ENCODE results near the gene LMOD3.

LMOD3 gene

GRCh38 chr3:69090021-69090420 is 32.4 kb downstream of the LMOD3 start:
- DNase-seq, result no peak

- DNase-seq, result no peak
Measured at GRCh38 chr3:69088063-69088462, 34.3 kb downstream of the LMOD3 start.

- DNase-seq, result no peak
Measured at GRCh38 chr3:69087030-69087791, 35.2 kb downstream of the LMOD3 start.

GRCh38 chr3:69085833-69086722 is 36.3 kb downstream of the LMOD3 start:
- DNase-seq, result no peak

GRCh38 chr3:69085168-69085832 is 37.1 kb downstream of the LMOD3 start:
- DNase-seq, result no peak

- no peak for DNase-seq
Measured at GRCh38 chr3:69084326-69085167, 37.8 kb downstream of the LMOD3 start, which contains the start of gene ARL6IP5. Gene ARL6IP5 (plus strand): TSS chr3:69084937. CDS start chr3:69085048, 111 bp downstream.

GRCh38 chr3:69082805-69083204 is 39.6 kb downstream of the LMOD3 start:
- DNase-seq, result no peak

GRCh38 chr3:69082361-69082760 is 40.0 kb downstream of the LMOD3 start:
- no peak for DNase-seq

GRCh38 chr3:69081583-69082262 is 40.7 kb downstream of the LMOD3 start:
- DNase-seq, result no peak

GRCh38 chr3:69080233-69080920 is 42.0 kb downstream of the LMOD3 start, which contains the start of gene UBA3:
Gene UBA3 (minus strand): TSS chr3:69080365. CDS start chr3:69080353, 12 bp downstream.
- DNase-seq, result peak; percentile 14

- DNase-seq, result no peak
Measured at GRCh38 chr3:69079269-69080159, 42.9 kb downstream of the LMOD3 start.

GRCh38 chr3:69072928-69073327 is 49.5 kb downstream of the LMOD3 start:
- no peak for DNase-seq

GRCh38 chr3:69066121-69066520 is 56.3 kb downstream of the LMOD3 start:
- DNase-seq, result no peak

- DNase-seq, result no peak
Measured at GRCh38 chr3:69065318-69065964, 57.0 kb downstream of the LMOD3 start.

GRCh38 chr3:69063636-69064035 is 58.8 kb downstream of the LMOD3 start:
- DNase-seq, result no peak

GRCh38 chr3:69059688-69060087 is 62.7 kb downstream of the LMOD3 start:
- no peak for DNase-seq

GRCh38 chr3:69058947-69059224 is 63.5 kb downstream of the LMOD3 start:
- no peak for DNase-seq

GRCh38 chr3:69058180-69058946 is 64.0 kb downstream of the LMOD3 start:
- no peak for DNase-seq

Measured in NCI-H1417 treated with DMSO at 0.1 percent for 48 hours (cell line).